ENCODE measurements around the gene WDR7. TPM values are rescaled to one million over a fixed set of nuclear protein-coding genes. Genes with fewer than 3 reads are reported as not detected.

WDR7 gene
- total and polyA plus RNA-seq, 2 of the 4 experiments (the other 2 are of a cell fraction): 3.7 to 23.3 TPM

DNA sequence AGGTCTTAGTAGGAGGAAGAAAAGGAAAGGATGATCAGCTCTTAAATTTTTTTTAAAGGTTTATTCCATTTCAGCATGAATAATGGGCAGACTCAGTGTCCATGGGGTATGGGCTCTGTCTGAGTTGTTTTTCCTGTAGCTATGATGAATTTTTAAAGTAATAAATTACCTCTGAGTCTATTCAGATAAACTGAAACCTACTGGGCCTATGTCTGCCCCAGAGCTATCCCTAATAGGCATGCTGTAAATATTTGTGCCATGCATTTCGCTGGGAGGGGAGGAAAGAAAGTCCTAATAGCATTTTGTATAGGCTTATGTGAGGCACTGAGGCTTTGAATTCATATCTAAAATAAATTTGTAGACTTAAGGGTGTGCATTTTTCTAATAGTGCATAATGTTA lies 285.3 kb downstream of the WDR7 start:
- H3K9me3 ChIP-seq (ENCODE audit: control insufficient read depth, insufficient read depth, low read length): no peaks in the 10 kb centered on the region
- WGBS, 2 experiments (ENCODE audit: extremely low coverage in 2 of 2, insufficient read length in 1 of 2): 33% methylated on average over 1 of the region's 1 CpG; no CpG with 5 or more reads in 1 of the 2 experiments

More for the DNA sequence above, 285.3 kb downstream of the WDR7 start:
- Histone ChIP-seq H2AK5ac (ENCODE audit: low read depth, low read length) (no peak overlapping the region), H3K9ac (ENCODE audit: low read depth, low read length) (no peak overlapping the region), H2BK120ac (ENCODE audit: low read depth, low read length) (no peak overlapping the region), H2BK20ac (ENCODE audit: low read depth, low read length) (no peak overlapping the region), H4K8ac (ENCODE audit: low read depth in 2 of 2, low read length in 2 of 2) (no peak overlapping the region), H3K9me1 (ENCODE audit: insufficient read depth, low read length) (no peaks in the 10 kb centered on the region), H2AK9ac (replicated peaks; ENCODE audit: low read depth, low read length, poor library complexity) (no peak overlapping the region), H3K4me1 (ENCODE audit: control insufficient read depth, insufficient read depth, low read length) (0 out of 2 replicates have a peak, but pooled peaks cover 4% of the 10 kb centered on the region), H3K18ac (ENCODE audit: low read depth, low read length) (no peak overlapping the region), H3K36me3 (ENCODE audit: control insufficient read depth, insufficient read depth, low read length) (0 out of 2 replicates have a peak, but pooled peaks cover 2% of the 10 kb centered on the region), H3K27ac (ENCODE audit: insufficient read depth, low read length) (no peak overlapping the region), H3K4ac (ENCODE audit: low read depth, low read length) (no peak overlapping the region), H3K27me3 (ENCODE audit: control insufficient read depth, insufficient read depth, low read length) (no peaks in the 10 kb centered on the region), H3K56ac (ENCODE audit: extremely low read depth, insufficient read depth, low read length) (no peak overlapping the region), H4K20me1 (ENCODE audit: insufficient read depth, low read length) (no peaks in the 10 kb centered on the region), H3K23ac (ENCODE audit: low read depth, low read length) (no peak overlapping the region), H2BK5ac (ENCODE audit: low read depth, low read length, poor library complexity, severe bottlenecking) (no peak overlapping the region), H2BK15ac (ENCODE audit: low read depth, low read length) (no peak overlapping the region), H4K5ac (ENCODE audit: low read depth, low read length) (no peak overlapping the region), H3K14ac (replicated peaks; ENCODE audit: low read depth, low read length) (no peak overlapping the region), H4K91ac (ENCODE audit: insufficient read depth, low read depth, low read length) (no peak overlapping the region), H3K79me1 (ENCODE audit: low read depth in 1 of 2, low read length in 2 of 2) (no peaks in the 10 kb centered on the region; a peak in 1 of 4 replicates), H2AFZ (replicated peaks; ENCODE audit: low read length, poor library complexity) (no peak overlapping the region), H3K4me3 (ENCODE audit: insufficient read depth, low read depth, low read length) (no peak overlapping the region), H3K4me2 (ENCODE audit: low read depth, low read length) (no peak overlapping the region)
- dilution Hi-C loops (cut with HindIII; ENCODE audit: low sequenced_read_pairs, unreplicated experiment): no loop called here
- no TSS peak for BruUV-seq (replicated peaks)
- in situ Hi-C loops (cut with MboI; ENCODE audit: low sequenced_read_pairs): no loop called here
- ChIA-PET CTCF (interaction anchor here (1.2 kb wide), 1 partner anchor 10 kb away, joined by 4 read pairs; no protein-coding TSS in a partner anchor), POLR2A (ENCODE audit: unreplicated experiment) (no interaction called here)
- no peak for DNase-seq
- no peak for ATAC-seq (ENCODE audit: low read depth)
- TF ChIP-seq FOS (IDR thresholded peaks at IDR 0.05; ENCODE audit: low read depth, low read length): no peak
- TF ChIP-seq, protein P1, sequence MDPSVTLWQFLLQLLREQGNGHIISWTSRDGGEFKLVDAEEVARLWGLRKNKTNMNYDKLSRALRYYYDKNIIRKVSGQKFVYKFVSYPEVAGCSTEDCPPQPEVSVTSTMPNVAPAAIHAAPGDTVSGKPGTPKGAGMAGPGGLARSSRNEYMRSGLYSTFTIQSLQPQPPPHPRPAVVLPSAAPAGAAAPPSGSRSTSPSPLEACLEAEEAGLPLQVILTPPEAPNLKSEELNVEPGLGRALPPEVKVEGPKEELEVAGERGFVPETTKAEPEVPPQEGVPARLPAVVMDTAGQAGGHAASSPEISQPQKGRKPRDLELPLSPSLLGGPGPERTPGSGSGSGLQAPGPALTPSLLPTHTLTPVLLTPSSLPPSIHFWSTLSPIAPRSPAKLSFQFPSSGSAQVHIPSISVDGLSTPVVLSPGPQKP (IDR thresholded peaks at IDR 0.05; ENCODE audit: borderline replicate concordance, low read depth, low read length): no peak
- TF ChIP-seq, protein P2, sequence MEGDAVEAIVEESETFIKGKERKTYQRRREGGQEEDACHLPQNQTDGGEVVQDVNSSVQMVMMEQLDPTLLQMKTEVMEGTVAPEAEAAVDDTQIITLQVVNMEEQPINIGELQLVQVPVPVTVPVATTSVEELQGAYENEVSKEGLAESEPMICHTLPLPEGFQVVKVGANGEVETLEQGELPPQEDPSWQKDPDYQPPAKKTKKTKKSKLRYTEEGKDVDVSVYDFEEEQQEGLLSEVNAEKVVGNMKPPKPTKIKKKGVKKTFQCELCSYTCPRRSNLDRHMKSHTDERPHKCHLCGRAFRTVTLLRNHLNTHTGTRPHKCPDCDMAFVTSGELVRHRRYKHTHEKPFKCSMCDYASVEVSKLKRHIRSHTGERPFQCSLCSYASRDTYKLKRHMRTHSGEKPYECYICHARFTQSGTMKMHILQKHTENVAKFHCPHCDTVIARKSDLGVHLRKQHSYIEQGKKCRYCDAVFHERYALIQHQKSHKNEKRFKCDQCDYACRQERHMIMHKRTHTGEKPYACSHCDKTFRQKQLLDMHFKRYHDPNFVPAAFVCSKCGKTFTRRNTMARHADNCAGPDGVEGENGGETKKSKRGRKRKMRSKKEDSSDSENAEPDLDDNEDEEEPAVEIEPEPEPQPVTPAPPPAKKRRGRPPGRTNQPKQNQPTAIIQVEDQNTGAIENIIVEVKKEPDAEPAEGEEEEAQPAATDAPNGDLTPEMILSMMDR (conservative IDR thresholded peaks at IDR 0.05; ENCODE audit: low read depth, low read length): no peak
- intact Hi-C loops (cut with micrococcal nuclease): no loop called here
